Heart left ventricle (tissue), 13 donors: ENCODE results near the gene CDH23.

Experiments
- CTCF ChIP-seq, 12 donors: fragments of 200-600 bp; sonication (generic) in 4 of 12; IDR thresholded peaks; one replicate each; pipeline versions ENCODE4 v1.5.0 to v1.8.0; 2018 to 2022; ENCODE audit warnings: antibody characterized with exemption in 12 of 12, mild to moderate bottlenecking in 5 of 12
- POLR2A ChIP-seq, 2 donors: fragments of 450-650 bp; IDR thresholded peaks; one replicate each; pipeline ENCODE4 v1.6.1; 2017; ENCODE audit warnings: antibody characterized with exemption in 2 of 2, mild to moderate bottlenecking in 2 of 2, moderate library complexity in 2 of 2
- donor health status: ischemic (EF 13 %, LVEDD 7.1; RV severe dilation, severe dysfunction).
- donor health status: DM: no; HTN: yes; CAD: no.
- donor health status: DM: no; HTN: no; CAD: no.
- donor health status: ischemic (EF 25% LVEDD 6.9; RV normal size, moderate dysfunction).
- donor health status: ischemic (EF 25% LVEDD 5.7; RV mildly dilated, moderate dysfunction).
- donor health status: ischemic (EF 35%, LVEDD 5.7; RV mildly dilated, moderate dysfunction).
- donor health status: nonischemic (EF 11% LVEDD 7.7; RV severe dilation, severe dysfunction).
- donor health status: DM: yes; HTN: yes; CAD: no.
- donor health status: PGD.
- donor health status: ischemic (EF 29% LVEDD 5.4; RV normal size, mild dysfunction).
- donor health status: nonischemic (EF 23%, LVEDD 6.1; RV moderate dilation, normal function).

DNA sequence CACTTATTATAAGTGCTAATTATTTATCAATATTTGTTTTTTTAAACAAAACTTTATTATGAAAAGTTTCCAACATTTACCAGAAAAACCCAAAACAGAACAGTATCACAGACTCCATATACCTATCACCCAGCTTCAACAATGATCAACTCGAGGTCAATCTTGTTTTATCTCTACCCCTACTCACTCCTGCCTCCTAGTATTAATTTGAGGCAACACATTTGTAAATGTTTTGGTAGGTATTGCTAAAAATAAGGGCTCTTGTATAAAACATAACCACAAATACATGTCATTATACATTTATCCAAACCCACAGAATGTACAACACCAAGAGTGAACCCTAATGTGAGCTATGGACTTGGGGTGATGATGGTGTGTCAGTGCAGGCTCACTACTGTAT, 15.9 kb upstream of the CDH23 start:
- TF ChIP-seq CTCF (IDR thresholded peaks at IDR 0.05): no peak
- TF ChIP-seq POLR2A (IDR thresholded peaks at IDR 0.05): no peak
